HFFc6 (cell line): ENCODE data around the gene MBOAT2. TPM values are rescaled to one million over a fixed set of nuclear protein-coding genes. Genes with fewer than 3 reads are reported as not detected.

Source experiments
- DNase-seq: peaks from one replicate; pipeline ENCODE4 v3.0.0-alpha.2; 2018
- H3K27ac Mint-ChIP-seq: 2 replicates; pipeline ENCODE4 v1.8.0; 2020; ENCODE audit warnings: mild to moderate bottlenecking, mixed read lengths
- H3K27me3 Mint-ChIP-seq: 2 replicates; pipeline ENCODE4 v1.8.0; 2021; ENCODE audit warnings: mild to moderate bottlenecking, moderate library complexity, mixed read lengths; ENCODE audit not compliant: insufficient read depth
- H3K36me3 Mint-ChIP-seq: 2 replicates; pipeline ENCODE4 v1.8.0; 2021; ENCODE audit warnings: low read depth, mixed read lengths
- H3K4me1 Mint-ChIP-seq: 2 replicates; pipeline ENCODE4 v1.8.0; 2020; ENCODE audit warnings: low read depth, mixed read lengths
- H3K4me3 Mint-ChIP-seq: 2 replicates; pipeline ENCODE4 v1.8.0; 2020; ENCODE audit warnings: mild to moderate bottlenecking, moderate library complexity, mixed read lengths
- H3K9me3 Mint-ChIP-seq: 2 replicates; pipeline ENCODE4 v1.8.0; 2020; ENCODE audit warnings: mild to moderate bottlenecking, mixed read lengths
- CTCF ChIP-seq: fragments of 200-600 bp; sonication (generic); IDR thresholded peaks from 2 replicates; pipeline ENCODE4 v1.5.0; 2021; ENCODE audit warnings: antibody characterized with exemption, mild to moderate bottlenecking
- total RNA-seq, 6 experiments: library from RNA; stranded (reverse); fragmentation: NEBNext Ultra II Directional; extraction: Animal tissue kit (Norgen Biotek cat#: 25700); gene quantifications; 2 replicates in 1 of 6; 3 replicates in 5 of 6; pipeline ENCODE4 v1.2.3, GENCODE V29; 2021

The MBOAT2 gene
- total RNA-seq, 6 experiments from 2014 or later: 49.8 to 66.2 (median 55.7) TPM

- Mint-ChIP-seq H3K36me3 (no peaks in the 10 kb centered on the region), H3K4me1 (peaks cover 36% of the 10 kb centered on the region), H3K27me3 (peaks cover 5% of the 10 kb centered on the region), H3K4me3 (peak overlapping the region; percentile 8; the same call in 1 of the 2 replicates), H3K9me3 (no peaks in the 10 kb centered on the region), H3K27ac (no peak overlapping the region)
- DNase-seq: no peak
- no peak for TF ChIP-seq CTCF
Observed at GRCh38 chr2:9030841-9031240, 27.4 kb upstream of the MBOAT2 start.

GRCh38 chr2:9030190-9030589 is 26.7 kb upstream of the MBOAT2 start:
- no peak for DNase-seq
- Mint-ChIP-seq H3K27me3 (peaks cover 5% of the 10 kb centered on the region), H3K27ac (no peak overlapping the region), H3K36me3 (no peaks in the 10 kb centered on the region), H3K4me1 (peaks cover 35% of the 10 kb centered on the region), H3K9me3 (no peaks in the 10 kb centered on the region), H3K4me3 (no peak overlapping the region)
- TF ChIP-seq CTCF: no peak

- H3K27me3 Mint-ChIP-seq: peaks cover 5% of the 10 kb centered on the region
- TF ChIP-seq CTCF: no peak
- H3K4me3 Mint-ChIP-seq: no peak overlapping the region
- H3K36me3 Mint-ChIP-seq: no peaks in the 10 kb centered on the region
- H3K9me3 Mint-ChIP-seq: no peaks in the 10 kb centered on the region
- peaks cover 35% of the 10 kb centered on the region for H3K4me1 Mint-ChIP-seq
- no peak overlapping the region for H3K27ac Mint-ChIP-seq
- no peak for DNase-seq
Observed at GRCh38 chr2:9029721-9030120, 26.2 kb upstream of the MBOAT2 start.

DNA sequence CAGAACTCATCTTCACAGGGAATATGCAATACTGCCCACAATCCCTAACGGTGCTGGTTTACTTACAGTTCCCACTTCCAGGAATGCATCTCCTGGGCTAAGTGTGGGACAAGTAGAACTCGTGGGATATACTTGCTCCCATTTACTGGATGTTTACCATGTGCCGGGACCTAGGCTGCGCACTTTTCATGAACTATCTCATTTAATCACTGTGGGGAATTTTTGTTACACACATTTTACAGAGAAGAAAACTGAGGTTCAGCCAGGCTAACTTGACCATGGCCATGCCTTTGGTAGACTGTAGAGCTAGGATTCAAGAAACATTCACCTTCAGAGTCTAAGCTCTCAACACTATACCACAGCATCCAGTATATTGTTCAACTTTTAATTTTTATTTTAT is 24.4 kb upstream of the MBOAT2 start:
- no peak for TF ChIP-seq CTCF
- peaks cover 24% of the 10 kb centered on the region for H3K4me1 Mint-ChIP-seq
- H3K4me3 Mint-ChIP-seq: no peak overlapping the region
- no peak overlapping the region for H3K27ac Mint-ChIP-seq
- DNase-seq: no peak
- no peaks in the 10 kb centered on the region for H3K36me3 Mint-ChIP-seq
- no peaks in the 10 kb centered on the region for H3K9me3 Mint-ChIP-seq
- H3K27me3 Mint-ChIP-seq: no peaks in the 10 kb centered on the region

- Mint-ChIP-seq H3K27ac (no peak overlapping the region), H3K36me3 (peaks cover 7% of the 10 kb centered on the region; the same call in 1 of the 2 replicates), H3K27me3 (no peaks in the 10 kb centered on the region), H3K4me3 (no peak overlapping the region), H3K4me1 (peaks cover 15% of the 10 kb centered on the region), H3K9me3 (no peaks in the 10 kb centered on the region)
- TF ChIP-seq CTCF: no peak
- no peak for DNase-seq
Observed at GRCh38 chr2:9025746-9026145, 22.3 kb upstream of the MBOAT2 start.

- H3K4me3 Mint-ChIP-seq: no peak overlapping the region
- H3K4me1 Mint-ChIP-seq: peaks cover 13% of the 10 kb centered on the region
- H3K9me3 Mint-ChIP-seq: no peaks in the 10 kb centered on the region
- H3K27ac Mint-ChIP-seq: no peak overlapping the region
- H3K36me3 Mint-ChIP-seq: peaks cover 7% of the 10 kb centered on the region; the same call in 1 of the 2 replicates
- no peak for DNase-seq
- no peaks in the 10 kb centered on the region for H3K27me3 Mint-ChIP-seq
- no peak for TF ChIP-seq CTCF
Observed at GRCh38 chr2:9024575-9024974, 21.1 kb upstream of the MBOAT2 start.
